Measurements from ENCODE around the gene ODAD3.
"Not testable (repeated sequence)": the region's sequence is repeated elsewhere in the genome, so short reads cannot be mapped to it uniquely, and the experiment has no call there.

Gene ODAD3

GRCh38 chr19:11433526-11433925, 1.4 kb downstream of the ODAD3 start:
- not testable (repeated sequence) for H3K18ac ChIP-seq (ENCODE audit: low read length); H3K79me1 ChIP-seq (ENCODE audit: low read length); H2AK5ac ChIP-seq (ENCODE audit: low read length); H2BK5ac ChIP-seq (ENCODE audit: low read depth, low read length, poor library complexity); H4K12ac ChIP-seq (ENCODE audit: low read depth, low read length); H2BK120ac ChIP-seq (ENCODE audit: insufficient read depth, low read length, poor library complexity); H3K4me2 ChIP-seq (ENCODE audit: low read length); H3K23ac ChIP-seq (ENCODE audit: low read length); H2BK12ac ChIP-seq (ENCODE audit: low read length); H3K4me3 ChIP-seq (ENCODE audit: low read depth, low read length); H4K91ac ChIP-seq (ENCODE audit: low read depth, low read length); H3K4ac ChIP-seq (ENCODE audit: low read depth, low read length); H3K79me2 ChIP-seq (ENCODE audit: control insufficient read depth, insufficient read depth, low read length, poor library complexity); H3K9me3 ChIP-seq (ENCODE audit: insufficient read depth, low read depth, low read length); H3K9ac ChIP-seq (ENCODE audit: low read length); H3K4me1 ChIP-seq (ENCODE audit: control insufficient read depth in 1 of 2, insufficient read depth in 2 of 2, low read length in 2 of 2); H3K27me3 ChIP-seq (ENCODE audit: insufficient read depth, low read length); H2AFZ ChIP-seq (ENCODE audit: insufficient read depth, low read length, poor library complexity); H3K14ac ChIP-seq (ENCODE audit: low read length); H3K27ac ChIP-seq (ENCODE audit: low read depth, low read length); DNase-seq; H4K8ac ChIP-seq (ENCODE audit: low read depth, low read length)
- no CpG with 5 or more reads among the region's 3 CpGs for WGBS (ENCODE audit: extremely low coverage, insufficient coverage, insufficient read length)
- peaks cover 17 to 19% of the 10 kb centered on the region in 2 experiments for H3K36me3 ChIP-seq (ENCODE audit: control insufficient read depth in 1 of 2, insufficient read depth in 2 of 2, low read length in 2 of 2)

GRCh38 chr19:11426656-11427055, 8.3 kb downstream of the ODAD3 start:
- H2BK120ac ChIP-seq (ENCODE audit: insufficient read depth, low read length, poor library complexity): no peak overlapping the region
- no peak overlapping the region for H4K12ac ChIP-seq (ENCODE audit: low read depth, low read length)
- H3K4me1 ChIP-seq (ENCODE audit: control insufficient read depth in 1 of 2, insufficient read depth in 2 of 2, low read length in 2 of 2): peaks cover 0 to 4% of the 10 kb centered on the region in 2 experiments
- no peak for DNase-seq
- peaks cover 6% of the 10 kb centered on the region for H3K9me3 ChIP-seq (ENCODE audit: insufficient read depth, low read depth, low read length)
- no peak overlapping the region for H3K4me2 ChIP-seq (ENCODE audit: low read length)
- H3K4ac ChIP-seq (ENCODE audit: low read depth, low read length): no peak overlapping the region
- WGBS (ENCODE audit: extremely low coverage, insufficient coverage, insufficient read length): no CpG with 5 or more reads among the region's 19 CpGs
- no peak overlapping the region for H3K18ac ChIP-seq (ENCODE audit: low read length)
- no peak overlapping the region for H3K23ac ChIP-seq (ENCODE audit: low read length)
- no peaks in the 10 kb centered on the region for H3K79me2 ChIP-seq (ENCODE audit: control insufficient read depth, insufficient read depth, low read length, poor library complexity)
- H4K91ac ChIP-seq (ENCODE audit: low read depth, low read length): no peak overlapping the region
- H2BK5ac ChIP-seq (ENCODE audit: low read depth, low read length, poor library complexity): no peak overlapping the region
- no peak overlapping the region for H3K27ac ChIP-seq (ENCODE audit: low read depth, low read length)
- no peak overlapping the region for H2BK12ac ChIP-seq (ENCODE audit: low read length)
- H2AFZ ChIP-seq (ENCODE audit: insufficient read depth, low read length, poor library complexity): no peak overlapping the region
- no peak overlapping the region for H4K8ac ChIP-seq (ENCODE audit: low read depth, low read length)
- no peaks in the 10 kb centered on the region for H3K36me3 ChIP-seq (ENCODE audit: control insufficient read depth in 1 of 2, insufficient read depth in 2 of 2, low read length in 2 of 2)
- no peak overlapping the region for H3K14ac ChIP-seq (ENCODE audit: low read length)
- H3K9ac ChIP-seq (ENCODE audit: low read length): no peak overlapping the region
- no peaks in the 10 kb centered on the region for H3K79me1 ChIP-seq (ENCODE audit: low read length)
- H2AK5ac ChIP-seq (ENCODE audit: low read length): no peak overlapping the region
- peaks cover 3% of the 10 kb centered on the region for H3K27me3 ChIP-seq (ENCODE audit: insufficient read depth, low read length)
- no peak overlapping the region for H3K4me3 ChIP-seq (ENCODE audit: low read depth, low read length)

- Histone ChIP-seq H4K8ac (ENCODE audit: low read depth, low read length) (no peak overlapping the region), H3K4ac (ENCODE audit: low read depth, low read length) (no peak overlapping the region), H3K9me3 (ENCODE audit: insufficient read depth, low read depth, low read length) (peaks cover 11% of the 10 kb centered on the region), H2AFZ (ENCODE audit: insufficient read depth, low read length, poor library complexity) (no peak overlapping the region), H3K4me1 (ENCODE audit: control insufficient read depth in 1 of 2, insufficient read depth in 2 of 2, low read length in 2 of 2) (peaks cover 6 to 12% of the 10 kb centered on the region in 2 experiments), H2BK5ac (ENCODE audit: low read depth, low read length, poor library complexity) (no peak overlapping the region), H3K79me2 (ENCODE audit: control insufficient read depth, insufficient read depth, low read length, poor library complexity) (no peaks in the 10 kb centered on the region), H3K18ac (ENCODE audit: low read length) (no peak overlapping the region), H3K36me3 (ENCODE audit: control insufficient read depth in 1 of 2, insufficient read depth in 2 of 2, low read length in 2 of 2) (no peaks in the 10 kb centered on the region), H3K27ac (ENCODE audit: low read depth, low read length) (no peak overlapping the region), H3K27me3 (ENCODE audit: insufficient read depth, low read length) (peaks cover 8% of the 10 kb centered on the region), H3K9ac (ENCODE audit: low read length) (no peak overlapping the region), H2BK12ac (ENCODE audit: low read length) (no peak overlapping the region), H3K23ac (ENCODE audit: low read length) (no peak overlapping the region), H4K12ac (ENCODE audit: low read depth, low read length) (no peak overlapping the region), H3K79me1 (ENCODE audit: low read length) (no peaks in the 10 kb centered on the region), H3K14ac (ENCODE audit: low read length) (no peak overlapping the region), H4K91ac (ENCODE audit: low read depth, low read length) (no peak overlapping the region), H2BK120ac (ENCODE audit: insufficient read depth, low read length, poor library complexity) (no peak overlapping the region), H2AK5ac (ENCODE audit: low read length) (no peak overlapping the region), H3K4me2 (ENCODE audit: low read length) (no peak overlapping the region), H3K4me3 (ENCODE audit: low read depth, low read length) (no peak overlapping the region)
- DNase-seq: no peak
- no CpG with 5 or more reads among the region's 28 CpGs for WGBS (ENCODE audit: extremely low coverage, insufficient coverage, insufficient read length)
Measured at GRCh38 chr19:11425719-11426457, 9.0 kb downstream of the ODAD3 start.

- Histone ChIP-seq H2BK120ac (ENCODE audit: insufficient read depth, low read length, poor library complexity) (no peak overlapping the region), H3K18ac (ENCODE audit: low read length) (no peak overlapping the region), H3K23ac (ENCODE audit: low read length) (no peak overlapping the region), H3K27ac (ENCODE audit: low read depth, low read length) (no peak overlapping the region), H3K14ac (ENCODE audit: low read length) (no peak overlapping the region), H3K27me3 (ENCODE audit: insufficient read depth, low read length) (peaks cover 8% of the 10 kb centered on the region), H4K91ac (ENCODE audit: low read depth, low read length) (no peak overlapping the region), H2BK12ac (ENCODE audit: low read length) (no peak overlapping the region), H3K4me2 (ENCODE audit: low read length) (no peak overlapping the region), H3K9me3 (ENCODE audit: insufficient read depth, low read depth, low read length) (peaks cover 11% of the 10 kb centered on the region), H4K8ac (ENCODE audit: low read depth, low read length) (no peak overlapping the region), H3K79me2 (ENCODE audit: control insufficient read depth, insufficient read depth, low read length, poor library complexity) (no peaks in the 10 kb centered on the region), H2AFZ (ENCODE audit: insufficient read depth, low read length, poor library complexity) (no peak overlapping the region), H4K12ac (ENCODE audit: low read depth, low read length) (no peak overlapping the region), H3K79me1 (ENCODE audit: low read length) (peaks cover under 1% of the 10 kb centered on the region), H3K4me3 (ENCODE audit: low read depth, low read length) (no peak overlapping the region), H3K9ac (ENCODE audit: low read length) (no peak overlapping the region), H2BK5ac (ENCODE audit: low read depth, low read length, poor library complexity) (no peak overlapping the region), H3K36me3 (ENCODE audit: control insufficient read depth in 1 of 2, insufficient read depth in 2 of 2, low read length in 2 of 2) (no peaks in the 10 kb centered on the region), H2AK5ac (ENCODE audit: low read length) (no peak overlapping the region), H3K4me1 (ENCODE audit: control insufficient read depth in 1 of 2, insufficient read depth in 2 of 2, low read length in 2 of 2) (peaks cover 18 to 21% of the 10 kb centered on the region in 2 experiments), H3K4ac (ENCODE audit: low read depth, low read length) (no peak overlapping the region)
- no CpG with 5 or more reads among the region's 22 CpGs for WGBS (ENCODE audit: extremely low coverage, insufficient coverage, insufficient read length)
- DNase-seq: no peak
Measured at GRCh38 chr19:11423791-11424181, 11.1 kb downstream of the ODAD3 start.
